CD4-positive, alpha-beta T cell (primary cell): ENCODE data around the gene SCAMP5. TPM values are rescaled to one million over a fixed set of nuclear protein-coding genes. Genes with fewer than 3 reads are reported as not detected.

ENCODE experiments used
- ATAC-seq: fragments of 200-7000 bp; cut with Tn5 transposase; one replicate; pipeline ENCODE4 v1.10.0; 2022; ENCODE audit warnings: mild to moderate bottlenecking; ENCODE audit not compliant: poor library complexity
- CTCF ChIA-PET: fragments of 350-600 bp; sonication (Branson Sonifier 250); formaldehyde crosslinking; loops from one replicate; lab custom pipeline; 2021; ENCODE audit warnings: antibody characterized with exemption, inconsistent platforms; lab: Charles Lee
- POLR2A ChIA-PET: fragments of 350-600 bp; sonication (Branson Sonifier 250); formaldehyde crosslinking; loops from one replicate; lab custom pipeline; 2021; ENCODE audit warnings: antibody characterized with exemption, inconsistent platforms; lab: Charles Lee
- DNase-seq, 14 experiments: peaks; one replicate each; pipeline ENCODE4 v3.0.0-alpha.2; 2013 to 2020; ENCODE audit warnings: mixed read lengths in 2 of 14
- H3K27ac ChIP-seq, 2 donors: one replicate each; pipeline versions ENCODE4 v1.5.1 to v1.7.0; 2013; ENCODE audit warnings: low read length in 2 of 2, low read depth in 1 of 2, mild to moderate bottlenecking in 1 of 2
- H3K27me3 ChIP-seq, 2 experiments: 1 replicate in 1 of 2; 2 replicates in 1 of 2; pipeline versions ENCODE4 v1.6.1 to v1.7.0; 2013; ENCODE audit warnings: low read length in 2 of 2, control low read depth in 1 of 2, mild to moderate bottlenecking in 1 of 2, moderate library complexity in 1 of 2; ENCODE audit not compliant: insufficient read depth in 2 of 2, control insufficient read depth in 1 of 2
- H3K36me3 ChIP-seq: one replicate; pipeline ENCODE4 v1.6.1; 2013; ENCODE audit warnings: low read length, control low read depth; ENCODE audit not compliant: insufficient read depth
- H3K4me1 ChIP-seq: one replicate; pipeline ENCODE4 v1.6.1; 2013; ENCODE audit warnings: low read length, control low read depth; ENCODE audit not compliant: insufficient read depth
- H3K4me3 ChIP-seq: one replicate; pipeline ENCODE4 v1.5.1; 2013; ENCODE audit warnings: mild to moderate bottlenecking, low read length, moderate library complexity
- H3K9me3 ChIP-seq, 2 experiments: 1 replicate in 1 of 2; 2 replicates in 1 of 2; pipeline versions ENCODE4 v1.6.1 to v1.7.0; 2013; ENCODE audit warnings: low read length in 2 of 2, mild to moderate bottlenecking in 2 of 2, control low read depth in 1 of 2, moderate library complexity in 1 of 2; ENCODE audit not compliant: control insufficient read depth in 1 of 2, insufficient read depth in 1 of 2
- H3K27ac Mint-ChIP-seq: one replicate; pipeline ENCODE4 v1.8.0; 2020; ENCODE audit warnings: mixed read lengths
- H3K27me3 Mint-ChIP-seq: one replicate; pipeline ENCODE4 v1.8.0; 2021; ENCODE audit warnings: mixed read lengths
- H3K36me3 Mint-ChIP-seq: one replicate; pipeline ENCODE4 v1.8.0; 2021; ENCODE audit warnings: low read depth, mixed read lengths
- H3K4me1 Mint-ChIP-seq: one replicate; pipeline ENCODE4 v1.8.0; 2021; ENCODE audit warnings: low read depth, mixed read lengths
- H3K4me3 Mint-ChIP-seq: one replicate; pipeline ENCODE4 v1.8.0; 2020; ENCODE audit warnings: mild to moderate bottlenecking, mixed read lengths
- H3K9me3 Mint-ChIP-seq: one replicate; pipeline ENCODE4 v1.8.0; 2020; ENCODE audit warnings: mixed read lengths
- intact Hi-C, 2 experiments: fragments of 100-400 bp; cut with DNase I in 1 of 2; cut with micrococcal nuclease in 1 of 2; formaldehyde crosslinking; loops; one replicate each; pipeline versions ENCODE4 v1.15.1 to v1.9.0; 2023 to 2025; cut with DNase I, micrococcal nuclease
- total RNA-seq, 174 experiments: library from RNA in 2 of 174; stranded (reverse) in 2 of 174; gene quantifications; one replicate each; pipeline ENCODE4 v1.2.3 and lab custom pipeline; 2021 to 2026
- TF ChIP-seq, protein P1 (sequence below): fragments of 200-600 bp; IDR thresholded peaks from one replicate; pipeline ENCODE4 v1.8.0; 2022; ENCODE audit warnings: antibody characterized with exemption, mild to moderate bottlenecking

The SCAMP5 gene
- total RNA-seq, 2 experiments from 2014 or later: 5.7 to 6.4 TPM

DNA sequence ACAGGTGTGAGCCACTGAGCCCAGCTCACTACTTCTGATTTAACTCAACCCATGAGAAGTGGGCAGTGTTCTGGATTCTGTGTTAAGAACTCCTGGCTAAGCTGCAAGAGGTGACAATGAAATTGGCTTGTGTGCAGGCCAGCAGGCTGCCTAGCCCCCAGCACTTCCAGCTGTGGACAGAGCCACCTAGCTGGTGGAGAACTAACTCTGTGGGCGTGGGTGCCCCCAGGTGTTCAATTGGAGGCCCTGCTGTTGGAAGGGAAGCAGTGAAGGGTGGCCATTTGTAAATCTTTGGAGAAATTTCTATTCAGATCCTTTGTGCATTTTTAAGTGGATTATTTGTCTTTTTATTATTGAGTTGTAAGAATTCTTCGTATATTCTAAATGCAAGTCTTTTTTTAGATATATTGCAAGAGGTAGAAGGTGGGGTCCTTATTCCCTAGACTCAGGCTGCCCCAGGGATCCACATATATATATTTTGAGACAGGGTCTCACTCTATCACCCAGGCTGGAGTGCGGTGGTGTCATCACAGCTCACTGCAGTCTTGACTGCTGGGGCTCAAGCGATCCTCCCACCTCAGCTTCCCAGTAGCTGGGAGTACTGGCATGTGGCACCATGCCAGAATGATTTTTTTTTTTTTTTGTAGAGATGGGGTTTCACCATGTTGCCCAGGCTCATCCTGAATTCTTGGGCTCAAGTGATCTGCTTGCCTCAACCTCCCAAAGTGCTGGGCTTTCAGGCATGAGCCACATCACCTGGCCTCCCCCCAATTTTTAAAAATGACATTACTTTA lies 7.2 kb upstream of the SCAMP5 start:
- intact Hi-C loops: no loop called here
- no peaks in the 10 kb centered on the region for H3K27me3 ChIP-seq
- no peaks in the 10 kb centered on the region for H3K4me1 ChIP-seq
- peak; percentile 79 for ATAC-seq
- no peak overlapping the region for H3K27ac ChIP-seq
- H3K4me1 Mint-ChIP-seq: no peaks in the 10 kb centered on the region
- no peak overlapping the region for H3K27ac Mint-ChIP-seq
- ChIA-PET CTCF (interaction anchor here (0.8 to 0.9 kb wide), 2 partner anchors 25 to 33 kb away, joined by 3 read pairs; no protein-coding TSS in a partner anchor), POLR2A (no interaction called here)
- H3K27me3 Mint-ChIP-seq: peaks cover 24% of the 10 kb centered on the region
- no peaks in the 10 kb centered on the region for H3K36me3 ChIP-seq
- TF ChIP-seq, protein P1, sequence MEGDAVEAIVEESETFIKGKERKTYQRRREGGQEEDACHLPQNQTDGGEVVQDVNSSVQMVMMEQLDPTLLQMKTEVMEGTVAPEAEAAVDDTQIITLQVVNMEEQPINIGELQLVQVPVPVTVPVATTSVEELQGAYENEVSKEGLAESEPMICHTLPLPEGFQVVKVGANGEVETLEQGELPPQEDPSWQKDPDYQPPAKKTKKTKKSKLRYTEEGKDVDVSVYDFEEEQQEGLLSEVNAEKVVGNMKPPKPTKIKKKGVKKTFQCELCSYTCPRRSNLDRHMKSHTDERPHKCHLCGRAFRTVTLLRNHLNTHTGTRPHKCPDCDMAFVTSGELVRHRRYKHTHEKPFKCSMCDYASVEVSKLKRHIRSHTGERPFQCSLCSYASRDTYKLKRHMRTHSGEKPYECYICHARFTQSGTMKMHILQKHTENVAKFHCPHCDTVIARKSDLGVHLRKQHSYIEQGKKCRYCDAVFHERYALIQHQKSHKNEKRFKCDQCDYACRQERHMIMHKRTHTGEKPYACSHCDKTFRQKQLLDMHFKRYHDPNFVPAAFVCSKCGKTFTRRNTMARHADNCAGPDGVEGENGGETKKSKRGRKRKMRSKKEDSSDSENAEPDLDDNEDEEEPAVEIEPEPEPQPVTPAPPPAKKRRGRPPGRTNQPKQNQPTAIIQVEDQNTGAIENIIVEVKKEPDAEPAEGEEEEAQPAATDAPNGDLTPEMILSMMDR: peak; percentile 47
- H3K9me3 ChIP-seq: no peaks in the 10 kb centered on the region
- no peaks in the 10 kb centered on the region for H3K36me3 Mint-ChIP-seq
- H3K4me3 Mint-ChIP-seq: no peak overlapping the region
- no peak overlapping the region for H3K4me3 ChIP-seq
- peak in 9 of 14 experiments; percentile 7 to 56 (median 26) for DNase-seq
- no peaks in the 10 kb centered on the region for H3K9me3 Mint-ChIP-seq

DNA sequence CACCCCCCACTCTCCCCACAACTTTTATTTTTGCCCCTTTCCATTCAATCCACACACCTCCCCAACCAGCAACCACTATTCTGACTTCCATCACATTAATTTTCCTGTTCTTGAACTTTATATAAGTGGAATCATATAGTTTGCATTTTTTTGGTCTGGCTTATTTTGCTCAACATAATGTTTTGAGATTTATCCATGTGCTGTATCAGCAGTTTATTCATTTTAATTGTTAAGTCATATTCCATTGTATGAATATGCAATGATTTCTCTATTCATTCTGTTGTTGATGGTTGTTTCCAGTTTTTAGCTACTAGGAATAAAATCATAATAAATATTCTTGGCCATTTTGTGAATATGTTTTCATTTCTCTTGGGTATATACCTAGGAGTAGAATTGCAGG lies 5.8 kb upstream of the SCAMP5 start:
- CTCF ChIA-PET: no interaction called here
- Mint-ChIP-seq H3K27ac (no peak overlapping the region), H3K4me1 (no peaks in the 10 kb centered on the region), H3K36me3 (no peaks in the 10 kb centered on the region), H3K27me3 (peaks cover 19% of the 10 kb centered on the region), H3K4me3 (no peak overlapping the region), H3K9me3 (no peaks in the 10 kb centered on the region)
- no peaks in the 10 kb centered on the region for H3K27me3 ChIP-seq
- no peak overlapping the region for H3K27ac ChIP-seq
- intact Hi-C loops: no loop called here
- ATAC-seq (no peak), DNase-seq (no peak)
- H3K9me3 ChIP-seq: no peaks in the 10 kb centered on the region
- no peaks in the 10 kb centered on the region for H3K36me3 ChIP-seq
- TF ChIP-seq, protein P1: no peak
- no peaks in the 10 kb centered on the region for H3K4me1 ChIP-seq
- POLR2A ChIA-PET: no interaction called here
- no peak overlapping the region for H3K4me3 ChIP-seq

DNA sequence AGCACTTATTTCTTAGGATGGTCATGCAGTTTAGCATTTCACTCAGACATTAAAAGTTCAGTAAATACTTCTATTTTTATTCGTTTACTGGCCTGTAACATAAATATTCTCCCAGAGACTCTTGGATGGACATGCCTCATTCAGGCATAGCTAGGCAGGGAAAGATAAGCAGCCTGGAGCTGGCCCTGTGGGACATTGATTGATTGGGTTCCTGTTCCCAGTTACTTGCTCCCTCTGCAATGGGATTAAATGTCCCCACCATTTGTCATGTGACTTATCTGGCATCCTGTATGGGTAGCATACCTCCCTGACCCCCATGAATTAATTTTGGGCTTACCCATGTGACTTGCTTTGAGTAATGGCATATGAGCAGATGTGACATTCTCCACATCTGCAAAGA lies 2.7 kb upstream of the SCAMP5 start:
- H3K4me3 Mint-ChIP-seq: no peak overlapping the region
- no peak for ATAC-seq

More for the DNA sequence above, 2.7 kb upstream of the SCAMP5 start:
- Histone ChIP-seq H3K27me3 (peaks cover 13 to 16% of the 10 kb centered on the region in 2 experiments), H3K4me3 (no peak overlapping the region), H3K27ac (no peak overlapping the region), H3K4me1 (peaks cover 16% of the 10 kb centered on the region), H3K36me3 (no peaks in the 10 kb centered on the region), H3K9me3 (no peaks in the 10 kb centered on the region)
- ChIA-PET POLR2A (no interaction called here), CTCF (no interaction called here)
- Mint-ChIP-seq H3K4me1 (peaks cover 22% of the 10 kb centered on the region), H3K9me3 (no peaks in the 10 kb centered on the region), H3K36me3 (no peaks in the 10 kb centered on the region), H3K27me3 (peaks cover 25% of the 10 kb centered on the region), H3K27ac (no peak overlapping the region)
- no peak for DNase-seq
- intact Hi-C loops: loop anchor here in 1 of 2 experiments (10.0 kb wide), 1 partner anchor 462 kb away; the partner anchor contains the start of gene SIN3A
- TF ChIP-seq, protein P1: no peak
